SK-N-SH (cell line): Measurements from ENCODE around the gene INS. TPM values are rescaled to one million over a fixed set of nuclear protein-coding genes. Genes with fewer than 3 reads are reported as not detected.

Source experiments
- CTCF ChIA-PET: fragments of 300-600, 350-600 bp; formaldehyde crosslinking; extraction: SDS; loops from one replicate; lab custom pipeline; 2021; lab: Yijun Ruan, JAX
- POLR2A ChIA-PET: fragments of 350-600 bp; sonication (Branson Sonifier 250); formaldehyde crosslinking; extraction: SDS; loops from one replicate; lab custom pipeline; 2020; ENCODE audit warnings: antibody characterized with exemption, inconsistent platforms; lab: Yijun Ruan, JAX
- DNase-seq: peaks from one replicate; pipeline ENCODE4 v3.0.0; 2012
- H2AFZ ChIP-seq: fragments of 200-600 bp; sonication (generic); 2 replicates; pipeline ENCODE4 v1.8.1; 2016; ENCODE audit warnings: antibody characterized with exemption, mild to moderate bottlenecking, low read depth
- H3F3A ChIP-seq: fragments of 200-600 bp; sonication (generic); replicated peaks from 2 replicates; pipeline ENCODE3; 2016; ENCODE audit warnings: antibody characterized with exemption, mild to moderate bottlenecking; ENCODE audit not compliant: insufficient read depth
- H3K27ac ChIP-seq, 2 experiments: fragments of 200-500 bp in 1 of 2; fragments of 200-600 bp in 1 of 2; sonication (Bioruptor generic) in 1 of 2; sonication (generic), shearing (Covaris generic) in 1 of 2; 2 replicates each; pipeline versions ENCODE4 v1.5.1 to v1.6.1; 2014 to 2016; ENCODE audit warnings: low read depth in 2 of 2, inconsistent platforms in 1 of 2, low read length in 1 of 2, mild to moderate bottlenecking in 1 of 2, mixed read lengths in 1 of 2
- H3K27me3 ChIP-seq: fragments of 200-600 bp; sonication (generic), shearing (Covaris generic); 2 replicates; pipeline ENCODE4 v1.6.1; 2016; ENCODE audit warnings: mixed run types; ENCODE audit not compliant: insufficient read depth
- H3K36me3 ChIP-seq, 2 experiments: fragments of 200-500 bp in 1 of 2; fragments of 200-600 bp in 1 of 2; sonication (Bioruptor generic) in 1 of 2; sonication (generic) in 1 of 2; replicated peaks in 1 of 2; 2 replicates each; pipeline versions ENCODE3 to v1.5.1; 2014 to 2016; ENCODE audit warnings: low read length in 1 of 2, mild to moderate bottlenecking in 1 of 2; ENCODE audit not compliant: insufficient read depth in 2 of 2, control insufficient read depth in 1 of 2
- H3K4me1 ChIP-seq, 2 experiments: fragments of 200-500 bp in 1 of 2; fragments of 200-600 bp in 1 of 2; sonication (Bioruptor generic) in 1 of 2; sonication (generic), shearing (Covaris generic) in 1 of 2; 2 replicates each; pipeline versions ENCODE4 v1.5.1 to v1.6.1; 2014 to 2016; ENCODE audit warnings: low read depth in 1 of 2, low read length in 1 of 2, mixed run types in 1 of 2; ENCODE audit not compliant: insufficient read depth in 2 of 2, control insufficient read depth in 1 of 2
- H3K4me2 ChIP-seq: fragments of 200-600 bp; sonication (generic), shearing (Covaris generic); 2 replicates; pipeline ENCODE4 v1.6.1; 2017; ENCODE audit warnings: mixed run types
- H3K4me3 ChIP-seq, 2 experiments: fragments of 200-500 bp in 1 of 2; fragments of 200-600 bp in 1 of 2; sonication (Bioruptor generic) in 1 of 2; sonication (generic), shearing (Covaris generic) in 1 of 2; 2 replicates each; pipeline versions ENCODE4 v1.5.1 to v1.8.1; 2014 to 2016; ENCODE audit warnings: low read depth in 2 of 2, inconsistent platforms in 1 of 2, low read length in 1 of 2, mild to moderate bottlenecking in 1 of 2, mixed read lengths in 1 of 2, moderate library complexity in 1 of 2
- H3K79me2 ChIP-seq: fragments of 200-600 bp; sonication (generic); 2 replicates; pipeline ENCODE4 v1.8.1; 2017; ENCODE audit warnings: mild to moderate bottlenecking; ENCODE audit not compliant: insufficient read depth
- H3K9ac ChIP-seq: fragments of 200-600 bp; sonication (generic); 2 replicates; pipeline ENCODE4 v1.6.1; 2017; ENCODE audit warnings: mixed run types
- H3K9me2 ChIP-seq: fragments of 200-600 bp; sonication (generic); 2 replicates; pipeline ENCODE4 v1.6.1; 2017; ENCODE audit warnings: mixed run types
- H3K9me3 ChIP-seq: fragments of 200-600 bp; sonication (generic); 2 replicates; pipeline ENCODE4 v1.6.1; 2017; ENCODE audit warnings: mixed run types, mild to moderate bottlenecking, moderate library complexity
- H4K20me1 ChIP-seq: fragments of 200-600 bp; sonication (generic); 2 replicates; pipeline ENCODE4 v1.6.1; 2017; ENCODE audit warnings: mild to moderate bottlenecking, mixed run types; ENCODE audit not compliant: insufficient read depth
- EP300 ChIP-seq, 2 experiments: IDR thresholded peaks; 2 replicates each; pipeline versions ENCODE4 v1.4.0 to v1.6.1; 2012; ENCODE audit warnings: borderline replicate concordance in 1 of 2, low read depth in 1 of 2, low read length in 1 of 2
- FOSL2 ChIP-seq: IDR thresholded peaks from 2 replicates; pipeline ENCODE4 v1.4.0; 2012; ENCODE audit warnings: low read depth, mild to moderate bottlenecking, moderate library complexity, borderline replicate concordance
- FOXJ3 ChIP-seq: sonication (generic); formaldehyde crosslinking; IDR thresholded peaks from 2 replicates; pipeline ENCODE4 v1.5.1; 2020; ENCODE audit warnings: mild to moderate bottlenecking, missing genetic modification reagents
- GATA2 ChIP-seq: sonication (generic); formaldehyde crosslinking; IDR thresholded peaks from 2 replicates; pipeline ENCODE4 v1.5.0; 2020; ENCODE audit warnings: mild to moderate bottlenecking, missing genetic modification reagents
- MXI1 ChIP-seq: IDR thresholded peaks from 2 replicates; pipeline ENCODE4 v1.6.1; 2012; ENCODE audit warnings: mild to moderate bottlenecking, low read depth, low read length, improper control_type of control experiment
- NRF1 ChIP-seq: IDR thresholded peaks from 2 replicates; pipeline ENCODE4 v1.6.1; 2012; ENCODE audit warnings: low read depth, mild to moderate bottlenecking, low read length
- PBX3 ChIP-seq: IDR thresholded peaks from 2 replicates; pipeline ENCODE4; 2012
- RAD21 ChIP-seq: IDR thresholded peaks from 2 replicates; pipeline ENCODE4 v1.6.1; 2012; ENCODE audit warnings: mild to moderate bottlenecking, low read length
- RFX5 ChIP-seq: IDR thresholded peaks from 2 replicates; pipeline ENCODE4 v1.6.1; 2012; ENCODE audit warnings: mild to moderate bottlenecking, improper control_type of control experiment, low read length
- RXRA ChIP-seq: IDR thresholded peaks from 2 replicates; pipeline ENCODE4 v1.4.0; 2012; ENCODE audit warnings: low read depth, mild to moderate bottlenecking, borderline replicate concordance
- SIN3A ChIP-seq: IDR thresholded peaks from 2 replicates; pipeline ENCODE4 v1.6.1; 2012; ENCODE audit warnings: low read depth, mild to moderate bottlenecking, low read length, moderate library complexity, borderline replicate concordance
- SMC3 ChIP-seq: IDR thresholded peaks from 2 replicates; pipeline ENCODE4 v1.6.1; 2012; ENCODE audit warnings: low read depth, low read length, improper control_type of control experiment
- TCF12 ChIP-seq: IDR thresholded peaks from 2 replicates; pipeline ENCODE4 v1.4.0; 2012
- TEAD4 ChIP-seq: IDR thresholded peaks from 2 replicates; pipeline ENCODE4 v1.4.0; 2012; ENCODE audit warnings: mild to moderate bottlenecking, borderline replicate concordance; ENCODE audit not compliant: insufficient read depth
- WGBS: methylation state at CpG from one replicate; pipeline ENCODE4 v1.1.6; 2017; ENCODE audit warnings: low lambda C conversion rate; 5-methylcytosine and 5-hydroxymethylcytosine counted together
- polyA plus RNA-seq, 3 experiments: library from polyadenylated mRNA; depleted of rRNA; stranded (reverse); fragments of >200 nt; gene quantifications; 2 replicates each; pipeline ENCODE4 v1.2.3, GENCODE V29; 2012
- TF ChIP-seq, protein P1 (sequence below): IDR thresholded peaks from 2 replicates; pipeline ENCODE4 v1.4.0; 2012; ENCODE audit warnings: low read depth, borderline replicate concordance
- TF ChIP-seq, protein P2 (sequence below): IDR thresholded peaks from 2 replicates; pipeline ENCODE4 v1.4.0; 2012; ENCODE audit warnings: low read depth
- TF ChIP-seq, protein P3 (sequence below): fragments of 200-600 bp; sonication (generic); IDR thresholded peaks from 2 replicates; pipeline ENCODE4 v1.6.1; 2017; ENCODE audit warnings: antibody characterized with exemption, mild to moderate bottlenecking, moderate library complexity

The INS gene
- polyA plus RNA-seq, 1 of the 3 experiments (the other 2 are of a cell fraction) = not detected

GRCh38 chr11:2195756-2196088 lies 34.7 kb upstream of the INS start:
- no peak for DNase-seq
- CTCF ChIA-PET = interaction anchor here (0.8 to 5.7 kb wide), 13 partner anchors 10 to 336 kb away, joined by 3 to 138 read pairs (median 12); partner anchors contain the start of genes C11orf21 and TSPAN32
- no peaks in the 10 kb centered on the region for H3F3A ChIP-seq

DNA sequence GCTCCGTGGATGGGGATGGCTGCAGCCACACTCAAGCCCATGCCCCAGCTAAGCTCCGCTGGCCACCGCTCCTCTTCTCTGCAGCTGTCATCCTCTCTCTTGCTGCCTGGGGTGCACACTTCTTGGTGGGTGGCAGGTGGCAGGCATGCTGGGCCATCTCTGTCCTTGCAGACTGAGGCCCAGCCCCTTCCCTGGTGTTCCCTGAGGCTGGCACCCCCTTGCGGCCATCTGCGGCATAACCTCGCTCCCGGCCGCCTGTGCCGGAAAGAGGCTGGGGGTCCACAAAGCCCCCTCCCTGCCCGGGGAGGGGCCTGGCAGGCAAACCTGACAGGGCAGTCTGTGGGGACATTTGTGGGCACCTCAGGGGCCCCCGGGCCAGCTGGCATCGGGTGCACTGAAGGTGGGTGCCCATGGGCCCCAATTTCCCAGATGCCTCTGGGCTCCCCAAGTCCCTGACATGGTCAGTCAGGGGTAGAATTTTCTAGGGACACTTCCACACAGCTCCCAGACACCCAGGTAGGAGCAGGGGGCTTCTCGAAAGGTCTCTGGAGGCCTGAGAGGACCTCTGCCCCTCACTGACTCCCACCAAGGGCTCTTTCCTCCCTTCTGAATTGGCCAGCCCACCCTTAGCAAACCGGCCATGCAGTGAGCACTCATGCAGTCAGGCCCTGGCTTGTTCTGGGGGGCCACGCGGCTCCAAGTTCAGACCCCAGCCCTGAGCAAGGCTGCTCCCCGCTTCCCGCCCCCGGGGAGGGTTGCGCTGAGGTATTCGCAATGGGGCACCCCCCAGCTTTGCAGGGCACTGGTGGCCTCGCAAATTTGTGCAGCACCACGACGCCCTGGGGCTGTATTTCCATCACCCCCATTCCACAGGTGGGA lies 34.1 kb upstream of the INS start:
- Histone ChIP-seq H3K4me2 (no peak overlapping the region), H4K20me1 (no peaks in the 10 kb centered on the region), H3K9me3 (no peaks in the 10 kb centered on the region), H3K9ac (no peak overlapping the region), H3K27ac (peak overlapping the region in 1 of 2 experiments; percentile 83; a peak in 2 of 4 replicates), H3K79me2 (no peaks in the 10 kb centered on the region), H3K4me1 (peaks cover 0 to 48% of the 10 kb centered on the region in 2 experiments; a peak in 1 of 4 replicates), H3K36me3 (no peaks in the 10 kb centered on the region), H2AFZ (no peak overlapping the region), H3K9me2 (no peaks in the 10 kb centered on the region), H3K27me3 (no peaks in the 10 kb centered on the region), H3K4me3 (peak overlapping the region in 1 of 2 experiments; percentile 43; a peak in 1 of 4 replicates), H3F3A (no peaks in the 10 kb centered on the region)
- ChIA-PET POLR2A (interaction anchor here (0.9 to 2.7 kb wide), 6 partner anchors 9 to 206 kb away, joined by 3 to 17 read pairs (median 6); partner anchors contain the start of gene TSSC4), CTCF (interaction anchor here (0.7 to 5.7 kb wide), 35 partner anchors 9 to 338 kb away, joined by 3 to 138 read pairs (median 4); partner anchors contain the start of genes ASCL2, C11orf21 and TSPAN32)
- DNase-seq = peak; percentile 86
- WGBS = 19% methylated on average over 9 of the region's 24 CpGs
- TF ChIP-seq GATA2 (CRISPR knock-in tag) (no peak), TCF12 (no peak), TEAD4 (no peak), EP300 (IDR thresholded peaks at IDR 0.05; ENCODE audit: borderline replicate concordance in 1 of 2, low read depth in 1 of 2, low read length in 1 of 2) (no peak), PBX3 (no peak), FOSL2 (no peak), SIN3A (no peak), RXRA (no peak), RFX5 (no peak), RAD21 (peak; percentile 47), NRF1 (no peak), FOXJ3 (CRISPR knock-in tag) (no peak), SMC3 (peak; percentile 49; the same call in 1 of the 2 replicates), MXI1 (0 out of 2 replicates have a peak, but pooled peaks have one; percentile 30)
- TF ChIP-seq, protein P1, sequence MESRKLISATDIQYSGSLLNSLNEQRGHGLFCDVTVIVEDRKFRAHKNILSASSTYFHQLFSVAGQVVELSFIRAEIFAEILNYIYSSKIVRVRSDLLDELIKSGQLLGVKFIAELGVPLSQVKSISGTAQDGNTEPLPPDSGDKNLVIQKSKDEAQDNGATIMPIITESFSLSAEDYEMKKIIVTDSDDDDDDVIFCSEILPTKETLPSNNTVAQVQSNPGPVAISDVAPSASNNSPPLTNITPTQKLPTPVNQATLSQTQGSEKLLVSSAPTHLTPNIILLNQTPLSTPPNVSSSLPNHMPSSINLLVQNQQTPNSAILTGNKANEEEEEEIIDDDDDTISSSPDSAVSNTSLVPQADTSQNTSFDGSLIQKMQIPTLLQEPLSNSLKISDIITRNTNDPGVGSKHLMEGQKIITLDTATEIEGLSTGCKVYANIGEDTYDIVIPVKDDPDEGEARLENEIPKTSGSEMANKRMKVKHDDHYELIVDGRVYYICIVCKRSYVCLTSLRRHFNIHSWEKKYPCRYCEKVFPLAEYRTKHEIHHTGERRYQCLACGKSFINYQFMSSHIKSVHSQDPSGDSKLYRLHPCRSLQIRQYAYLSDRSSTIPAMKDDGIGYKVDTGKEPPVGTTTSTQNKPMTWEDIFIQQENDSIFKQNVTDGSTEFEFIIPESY = no peak
- TF ChIP-seq, protein P2, sequence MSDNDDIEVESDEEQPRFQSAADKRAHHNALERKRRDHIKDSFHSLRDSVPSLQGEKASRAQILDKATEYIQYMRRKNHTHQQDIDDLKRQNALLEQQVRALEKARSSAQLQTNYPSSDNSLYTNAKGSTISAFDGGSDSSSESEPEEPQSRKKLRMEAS = no peak
- TF ChIP-seq, protein P3, sequence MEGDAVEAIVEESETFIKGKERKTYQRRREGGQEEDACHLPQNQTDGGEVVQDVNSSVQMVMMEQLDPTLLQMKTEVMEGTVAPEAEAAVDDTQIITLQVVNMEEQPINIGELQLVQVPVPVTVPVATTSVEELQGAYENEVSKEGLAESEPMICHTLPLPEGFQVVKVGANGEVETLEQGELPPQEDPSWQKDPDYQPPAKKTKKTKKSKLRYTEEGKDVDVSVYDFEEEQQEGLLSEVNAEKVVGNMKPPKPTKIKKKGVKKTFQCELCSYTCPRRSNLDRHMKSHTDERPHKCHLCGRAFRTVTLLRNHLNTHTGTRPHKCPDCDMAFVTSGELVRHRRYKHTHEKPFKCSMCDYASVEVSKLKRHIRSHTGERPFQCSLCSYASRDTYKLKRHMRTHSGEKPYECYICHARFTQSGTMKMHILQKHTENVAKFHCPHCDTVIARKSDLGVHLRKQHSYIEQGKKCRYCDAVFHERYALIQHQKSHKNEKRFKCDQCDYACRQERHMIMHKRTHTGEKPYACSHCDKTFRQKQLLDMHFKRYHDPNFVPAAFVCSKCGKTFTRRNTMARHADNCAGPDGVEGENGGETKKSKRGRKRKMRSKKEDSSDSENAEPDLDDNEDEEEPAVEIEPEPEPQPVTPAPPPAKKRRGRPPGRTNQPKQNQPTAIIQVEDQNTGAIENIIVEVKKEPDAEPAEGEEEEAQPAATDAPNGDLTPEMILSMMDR = peak; percentile 64

More at GRCh38 chr11:2195756-2196088, 34.7 kb upstream of the INS start:
- Histone ChIP-seq H3K27me3 (no peaks in the 10 kb centered on the region), H3K4me3 (no peak overlapping the region), H3K9me3 (no peaks in the 10 kb centered on the region), H4K20me1 (no peaks in the 10 kb centered on the region), H3K9me2 (no peaks in the 10 kb centered on the region), H3K4me1 (peaks cover 0 to 42% of the 10 kb centered on the region in 2 experiments; a peak in 1 of 4 replicates), H3K36me3 (no peaks in the 10 kb centered on the region), H2AFZ (no peak overlapping the region), H3K4me2 (no peak overlapping the region), H3K27ac (no peak overlapping the region), H3K9ac (no peak overlapping the region), H3K79me2 (no peaks in the 10 kb centered on the region)
- POLR2A ChIA-PET = no interaction called here
- TF ChIP-seq EP300 (IDR thresholded peaks at IDR 0.05; ENCODE audit: borderline replicate concordance in 1 of 2, low read depth in 1 of 2, low read length in 1 of 2) = no peak
- 80% methylated on average over 1 of the region's 7 CpGs for WGBS
